Measurements from ENCODE around the gene DRAP1. TPM values are rescaled to one million over a fixed set of nuclear protein-coding genes. Genes with fewer than 3 reads are reported as not detected.
A peak's percentile ranks its signal among the peaks of the same experiment; 100 is the strongest.

The DRAP1 gene
- total and polyA plus RNA-seq, 8 donors = 61.0 to 112 (median 86.3) TPM

- Histone ChIP-seq H3K36me3 (no peaks in the 10 kb centered on the region), H3K4me1 (peaks cover 0 to 19% of the 10 kb centered on the region in 2 donors), H3K4me3 (no peak overlapping the region), H3K27me3 (peaks cover 0 to 6% of the 10 kb centered on the region in 2 donors), H3K9me3 (no peaks in the 10 kb centered on the region), H3K27ac (no peak overlapping the region)
- ATAC-seq (no peak), DNase-seq (no peak)
- no peak for TF ChIP-seq CTCF (IDR thresholded peaks at IDR 0.05)
- intact Hi-C loops (cut with DNase I) = no loop called here
Observed at GRCh38 chr11:65942531-65942930, 23.3 kb downstream of the DRAP1 start.

- no peak for ATAC-seq
- TF ChIP-seq CTCF (IDR thresholded peaks at IDR 0.05) = no peak
Observed at GRCh38 chr11:65944191-65944590, 25.0 kb downstream of the DRAP1 start.

GRCh38 chr11:65944767-65945166 is 25.5 kb downstream of the DRAP1 start:
- Histone ChIP-seq H3K36me3 (no peaks in the 10 kb centered on the region), H3K4me3 (no peak overlapping the region), H3K4me1 (peaks cover 0 to 19% of the 10 kb centered on the region in 2 donors), H3K27me3 (peaks cover 0 to 10% of the 10 kb centered on the region in 2 donors), H3K27ac (no peak overlapping the region), H3K9me3 (no peaks in the 10 kb centered on the region)
- intact Hi-C loops (cut with DNase I) = no loop called here
- no peak for ATAC-seq
- peak in 1 of 4 donors; percentile 42 for DNase-seq
- no peak for TF ChIP-seq CTCF (IDR thresholded peaks at IDR 0.05)

More at GRCh38 chr11:65944191-65944590, 25.0 kb downstream of the DRAP1 start:
- Histone ChIP-seq H3K36me3 (no peaks in the 10 kb centered on the region), H3K27me3 (peaks cover 0 to 10% of the 10 kb centered on the region in 2 donors), H3K27ac (no peak overlapping the region), H3K4me3 (no peak overlapping the region), H3K4me1 (peaks cover 0 to 19% of the 10 kb centered on the region in 2 donors), H3K9me3 (no peaks in the 10 kb centered on the region)
- intact Hi-C loops (cut with DNase I) = no loop called here
- DNase-seq = peak in 1 of 4 donors; percentile 31

- TF ChIP-seq CTCF (IDR thresholded peaks at IDR 0.05) = no peak
- Histone ChIP-seq H3K4me3 (no peak within 1 kb of the TSS), H3K27me3 (peaks cover 0 to 10% of the 10 kb centered on the region in 2 donors), H3K4me1 (peaks cover 0 to 19% of the 10 kb centered on the region in 2 donors), H3K36me3 (no peaks in the 10 kb centered on the region), H3K27ac (no peak within 1 kb of the TSS), H3K9me3 (no peaks in the 10 kb centered on the region)
- intact Hi-C loops (cut with DNase I) = no loop called here
- DNase-seq = peak in 1 of 4 donors; percentile 70
- no peak for ATAC-seq
Observed at GRCh38 chr11:65945430-65945911, 26.2 kb downstream of the DRAP1 start, which contains the start of gene TSGA10IP. TSGA10IP (plus strand) TSS chr11:65945480; CDS start chr11:65945676, 196 bp downstream.

GRCh38 chr11:65945941-65946558 is 26.8 kb downstream of the DRAP1 start:
- Histone ChIP-seq H3K4me1 (peaks cover 0 to 15% of the 10 kb centered on the region in 2 donors), H3K27ac (no peak overlapping the region), H3K4me3 (no peak overlapping the region), H3K9me3 (no peaks in the 10 kb centered on the region), H3K27me3 (peaks cover 0 to 10% of the 10 kb centered on the region in 2 donors), H3K36me3 (no peaks in the 10 kb centered on the region)
- TF ChIP-seq CTCF (IDR thresholded peaks at IDR 0.05) = no peak
- DNase-seq (peak in 1 of 4 donors; percentile 1), ATAC-seq (no peak)
- intact Hi-C loops (cut with DNase I) = no loop called here
